AG09309 (cell line): ENCODE results near the gene BATF.

ENCODE experiments used
- DNase-seq: peaks from one replicate; pipeline ENCODE4 v3.0.0-alpha.2; 2010; ENCODE audit warnings: low read depth
- H3K4me3 ChIP-seq: 2 replicates; pipeline ENCODE4 v1.5.1; 2011; ENCODE audit warnings: mild to moderate bottlenecking, low read depth, low read length, moderate library complexity; ENCODE audit not compliant: control insufficient read depth
- TF ChIP-seq, protein P1 (sequence below): IDR thresholded peaks from 2 replicates; pipeline ENCODE4 v1.5.1; 2011; ENCODE audit warnings: mild to moderate bottlenecking, low read depth, low read length, inconsistent platforms; ENCODE audit not compliant: insufficient read depth, control insufficient read depth; ENCODE audit errors: missing control alignments

Gene BATF

DNA sequence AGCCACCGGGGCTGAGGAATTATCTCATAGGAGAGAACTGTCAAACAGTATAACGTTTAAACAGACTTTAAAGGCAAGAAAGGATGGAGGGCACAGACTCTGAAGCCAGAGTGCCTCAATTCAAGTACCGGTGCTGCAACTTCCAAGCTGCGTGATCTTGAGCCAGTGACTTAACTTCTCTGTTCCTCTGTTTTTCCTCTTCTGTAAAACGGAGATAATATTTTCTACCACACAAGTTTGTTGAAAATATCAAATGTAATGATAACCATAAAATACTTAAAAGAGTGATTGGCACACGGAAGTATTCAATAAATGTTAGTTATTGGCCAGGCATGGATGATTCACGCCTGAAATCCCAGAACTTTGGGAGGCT is 18.2 kb downstream of the BATF start:
- H3K4me3 ChIP-seq, result no peak overlapping the region
- no peak for DNase-seq
- TF ChIP-seq, protein P1, sequence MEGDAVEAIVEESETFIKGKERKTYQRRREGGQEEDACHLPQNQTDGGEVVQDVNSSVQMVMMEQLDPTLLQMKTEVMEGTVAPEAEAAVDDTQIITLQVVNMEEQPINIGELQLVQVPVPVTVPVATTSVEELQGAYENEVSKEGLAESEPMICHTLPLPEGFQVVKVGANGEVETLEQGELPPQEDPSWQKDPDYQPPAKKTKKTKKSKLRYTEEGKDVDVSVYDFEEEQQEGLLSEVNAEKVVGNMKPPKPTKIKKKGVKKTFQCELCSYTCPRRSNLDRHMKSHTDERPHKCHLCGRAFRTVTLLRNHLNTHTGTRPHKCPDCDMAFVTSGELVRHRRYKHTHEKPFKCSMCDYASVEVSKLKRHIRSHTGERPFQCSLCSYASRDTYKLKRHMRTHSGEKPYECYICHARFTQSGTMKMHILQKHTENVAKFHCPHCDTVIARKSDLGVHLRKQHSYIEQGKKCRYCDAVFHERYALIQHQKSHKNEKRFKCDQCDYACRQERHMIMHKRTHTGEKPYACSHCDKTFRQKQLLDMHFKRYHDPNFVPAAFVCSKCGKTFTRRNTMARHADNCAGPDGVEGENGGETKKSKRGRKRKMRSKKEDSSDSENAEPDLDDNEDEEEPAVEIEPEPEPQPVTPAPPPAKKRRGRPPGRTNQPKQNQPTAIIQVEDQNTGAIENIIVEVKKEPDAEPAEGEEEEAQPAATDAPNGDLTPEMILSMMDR, result no peak

DNA sequence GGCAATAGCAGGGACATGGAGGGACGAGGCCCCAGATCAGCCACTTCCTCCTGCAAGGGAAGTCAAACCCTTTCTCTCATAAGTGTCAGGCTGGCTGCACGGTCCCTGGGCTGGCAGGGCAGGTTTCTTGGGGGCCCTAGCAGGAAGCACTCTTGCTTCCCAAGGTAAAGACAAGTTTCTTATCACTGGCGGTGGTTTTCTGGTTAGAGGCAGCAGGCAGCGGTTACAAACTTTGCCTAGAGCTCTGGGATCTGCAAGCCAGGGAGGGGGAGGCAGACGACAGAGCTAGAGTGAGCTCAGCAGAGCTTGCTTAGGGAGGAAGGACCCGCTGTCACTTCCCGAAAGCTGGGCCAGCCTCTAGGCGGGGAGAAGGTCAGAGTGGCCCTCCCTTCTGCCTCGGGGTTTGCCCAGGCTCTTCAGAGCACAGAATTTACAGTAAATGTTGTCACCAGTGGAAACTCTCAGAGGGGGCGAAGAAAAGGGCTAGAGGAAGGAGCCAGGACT is 20.4 kb downstream of the BATF start:
- no peak for DNase-seq
- no peak overlapping the region for H3K4me3 ChIP-seq
- TF ChIP-seq, protein P1, result no peak

- no peak for DNase-seq
- no peak overlapping the region for H3K4me3 ChIP-seq
- TF ChIP-seq, protein P1, result no peak
Observed at GRCh38 chr14:75543253-75543652, 21.0 kb downstream of the BATF start.

DNA sequence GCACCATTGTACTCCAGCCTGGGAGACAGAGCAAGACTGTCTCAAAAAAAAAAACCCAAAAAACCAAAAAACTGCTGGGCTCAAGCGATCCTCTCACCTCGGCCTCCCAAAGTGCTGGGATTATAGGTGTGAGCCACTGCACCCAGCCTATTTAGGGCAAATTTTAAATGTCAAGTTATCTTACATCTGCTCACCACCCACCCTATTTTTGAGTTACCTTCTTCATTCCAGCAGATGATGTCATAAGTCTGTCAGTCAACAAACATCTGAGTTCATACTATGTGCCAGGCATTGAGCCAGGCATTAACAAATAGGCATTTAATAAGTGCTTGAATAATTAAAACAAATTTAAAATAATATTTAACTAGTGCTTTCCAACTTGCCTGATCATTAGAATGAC is 21.5 kb downstream of the BATF start:
- TF ChIP-seq, protein P1, result no peak
- H3K4me3 ChIP-seq, result no peak overlapping the region
- no peak for DNase-seq

GRCh38 chr14:75545907-75546306 is 23.6 kb downstream of the BATF start:
- no peak overlapping the region for H3K4me3 ChIP-seq
- TF ChIP-seq, protein P1, result no peak

DNA sequence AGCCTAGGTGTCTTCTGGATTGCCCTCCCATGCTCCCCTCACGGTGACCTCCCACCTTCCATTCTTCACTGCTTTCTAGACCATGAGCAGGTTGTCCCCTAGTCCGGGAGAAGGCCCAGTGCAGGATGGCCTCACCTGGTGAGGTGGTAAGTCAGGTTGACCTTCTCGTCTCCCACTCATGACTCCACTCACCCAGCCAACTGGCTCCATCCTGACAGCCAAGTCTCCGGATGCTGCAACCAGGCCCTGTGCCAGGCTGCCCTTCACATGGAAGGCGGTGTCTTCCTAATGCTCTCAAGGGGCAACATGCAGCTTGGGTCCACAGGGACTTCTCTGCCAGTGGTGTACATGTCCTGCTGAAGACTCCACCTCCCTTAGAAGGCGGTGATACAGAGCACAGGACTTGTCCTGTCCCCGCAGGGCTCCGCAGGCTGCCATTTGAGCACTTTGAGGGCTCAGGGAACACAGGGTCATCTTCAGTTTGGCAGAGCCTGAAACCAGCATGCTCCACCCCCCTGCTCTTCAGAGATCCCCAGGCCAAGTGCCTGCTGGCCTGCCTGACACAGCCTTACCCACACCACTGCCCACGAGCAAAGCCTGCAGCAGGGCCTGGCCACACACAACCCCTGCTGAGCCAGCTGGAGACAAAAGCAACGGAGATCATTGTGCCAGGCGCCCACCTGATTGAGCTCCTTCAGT is 25.4 kb downstream of the BATF start:
- TF ChIP-seq, protein P1, result no peak
- no peak overlapping the region for H3K4me3 ChIP-seq
- DNase-seq, result no peak

More at GRCh38 chr14:75545907-75546306, 23.6 kb downstream of the BATF start:
- no peak for DNase-seq
